Neuronal stem cell (in vitro differentiated cells): Measurements from ENCODE around the gene NAMPT.

Source experiments
- DNase-seq: peaks from one replicate; pipeline ENCODE4 v3.0.0-alpha.2; 2013; ENCODE audit warnings: low spot score
- H2AFZ ChIP-seq: one replicate; pipeline ENCODE4 v1.6.1; 2013; ENCODE audit warnings: mild to moderate bottlenecking, low read length, inconsistent platforms
- H2AK5ac ChIP-seq: 2 replicates; pipeline ENCODE4 v1.6.1; 2013; ENCODE audit warnings: low read depth, mild to moderate bottlenecking, inconsistent platforms, low read length, moderate library complexity, mixed read lengths
- H2BK120ac ChIP-seq: 2 replicates; pipeline ENCODE4 v1.6.1; 2013; ENCODE audit warnings: low read depth, mild to moderate bottlenecking, inconsistent platforms, low read length, moderate library complexity, mixed read lengths
- H2BK12ac ChIP-seq: one replicate; pipeline ENCODE4 v1.6.1; 2013; ENCODE audit warnings: low read length, inconsistent platforms
- H2BK15ac ChIP-seq: 2 replicates; pipeline ENCODE4 v1.6.1; 2013; ENCODE audit warnings: mild to moderate bottlenecking, low read length, inconsistent platforms, mixed read lengths
- H2BK5ac ChIP-seq: one replicate; pipeline ENCODE4 v1.6.1; 2013; ENCODE audit warnings: inconsistent platforms, mild to moderate bottlenecking, low read length, moderate library complexity
- H3K14ac ChIP-seq: one replicate; pipeline ENCODE4 v1.6.1; 2013; ENCODE audit warnings: low read length, inconsistent platforms
- H3K18ac ChIP-seq: 2 replicates; pipeline ENCODE4 v1.6.1; 2013; ENCODE audit warnings: low read length, inconsistent platforms
- H3K23ac ChIP-seq: 2 replicates; pipeline ENCODE4 v1.6.1; 2013; ENCODE audit warnings: low read depth, mild to moderate bottlenecking, mixed read lengths, low read length, inconsistent platforms; ENCODE audit not compliant: poor library complexity
- H3K27ac ChIP-seq: replicated peaks from 3 replicates; pipeline ENCODE4 v1.5.1; 2013; ENCODE audit warnings: low read length, inconsistent platforms
- H3K27me3 ChIP-seq, 3 experiments: 2 replicates each; pipeline ENCODE4 v1.6.1; 2013; ENCODE audit warnings: low read length in 3 of 3, mild to moderate bottlenecking in 2 of 3, inconsistent platforms in 1 of 3, low read depth in 1 of 3, mixed read lengths in 1 of 3, moderate library complexity in 1 of 3; ENCODE audit not compliant: control insufficient read depth in 3 of 3, insufficient read depth in 3 of 3
- H3K36me3 ChIP-seq, 2 donors: replicated peaks in 1 of 2; 2 replicates each; pipeline ENCODE4 v1.6.1; 2013; ENCODE audit warnings: low read length in 2 of 2; ENCODE audit not compliant: control insufficient read depth in 2 of 2, insufficient read depth in 2 of 2
- H3K4ac ChIP-seq: 2 replicates; pipeline ENCODE4 v1.6.1; 2013; ENCODE audit warnings: inconsistent platforms, mild to moderate bottlenecking, low read length, moderate library complexity
- H3K4me1 ChIP-seq, 2 donors: 1 replicate in 1 of 2; 2 replicates in 1 of 2; pipeline ENCODE4 v1.6.1; 2013; ENCODE audit warnings: low read length in 2 of 2, low read depth in 1 of 2; ENCODE audit not compliant: control insufficient read depth in 2 of 2, insufficient read depth in 1 of 2
- H3K4me2 ChIP-seq: one replicate; pipeline ENCODE4 v1.6.1; 2013; ENCODE audit warnings: mild to moderate bottlenecking, low read length, inconsistent platforms; ENCODE audit not compliant: insufficient read depth, poor library complexity, severe bottlenecking
- H3K4me3 ChIP-seq, 2 donors: 2 replicates each; pipeline ENCODE4 v1.5.1; 2013; ENCODE audit warnings: low read length in 2 of 2, mild to moderate bottlenecking in 2 of 2, inconsistent platforms in 1 of 2, moderate library complexity in 1 of 2
- H3K79me1 ChIP-seq: one replicate; pipeline ENCODE4 v1.6.1; 2013; ENCODE audit warnings: low read depth, mild to moderate bottlenecking, inconsistent platforms, low read length, moderate library complexity
- H3K9ac ChIP-seq: one replicate; pipeline ENCODE4 v1.6.1; 2013; ENCODE audit warnings: mild to moderate bottlenecking, low read depth, low read length, inconsistent platforms; ENCODE audit not compliant: poor library complexity
- H3K9me3 ChIP-seq, 2 donors: replicated peaks in 1 of 2; 2 replicates each; pipeline versions ENCODE3 to v1.6.1; 2013; ENCODE audit warnings: low read length in 2 of 2, mild to moderate bottlenecking in 2 of 2, inconsistent platforms in 1 of 2, low read depth in 1 of 2, mixed read lengths in 1 of 2, moderate library complexity in 1 of 2; ENCODE audit not compliant: control insufficient read depth in 2 of 2, insufficient read depth in 1 of 2
- H4K8ac ChIP-seq: one replicate; pipeline ENCODE4 v1.6.1; 2013; ENCODE audit warnings: low read depth, mild to moderate bottlenecking, inconsistent platforms, low read length, moderate library complexity
- H4K91ac ChIP-seq: one replicate; pipeline ENCODE4 v1.6.1; 2013; ENCODE audit warnings: low read length, low read depth, mild to moderate bottlenecking, inconsistent platforms; ENCODE audit not compliant: poor library complexity
- WGBS, 2 donors: extraction: QIAGEN DNeasy Blood & Tissue Kit; methylation state at CpG; one replicate each; pipeline ENCODE4 v1.1.7; 2013; ENCODE audit warnings: missing lambda C conversion rate in 2 of 2, mixed read lengths in 1 of 2; ENCODE audit not compliant: insufficient read length in 2 of 2, insufficient replicate concordance in 1 of 2; ENCODE audit errors: extremely low coverage in 2 of 2; 5-methylcytosine and 5-hydroxymethylcytosine counted together

Gene NAMPT

DNA sequence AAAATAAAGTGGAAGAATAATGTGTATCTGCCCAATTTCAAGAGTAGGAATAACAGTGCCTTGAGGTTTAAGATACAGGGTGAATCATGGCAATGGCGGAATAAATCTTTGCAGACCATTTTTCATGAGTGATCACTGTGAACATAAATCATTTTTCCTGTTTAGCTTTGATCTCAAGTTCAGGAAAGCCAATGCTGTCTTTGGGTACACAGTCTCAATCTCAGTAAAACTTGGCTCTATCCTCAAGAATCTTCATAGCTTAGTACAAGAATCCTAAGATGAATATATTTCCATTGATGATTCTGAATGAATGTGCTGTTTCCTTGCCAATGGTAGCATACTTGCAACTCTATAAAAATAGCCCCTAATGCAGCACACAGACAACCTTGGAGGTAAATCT, 6.8 kb downstream of the NAMPT start:
- Histone ChIP-seq H3K4ac (no peak overlapping the region), H2BK15ac (no peak overlapping the region), H2BK120ac (no peak overlapping the region), H3K9ac (no peak overlapping the region), H3K27ac (no peak overlapping the region), H3K4me1 (peaks cover 0 to 2% of the 10 kb centered on the region in 2 donors), H3K36me3 (peaks cover 0 to 57% of the 10 kb centered on the region in 2 donors), H4K8ac (no peak overlapping the region), H2AK5ac (no peak overlapping the region), H3K4me2 (no peak overlapping the region), H3K79me1 (peaks cover 2% of the 10 kb centered on the region), H3K27me3 (no peaks in the 10 kb centered on the region), H2AFZ (no peak overlapping the region), H3K23ac (no peak overlapping the region), H2BK5ac (no peak overlapping the region), H3K18ac (no peak overlapping the region), H4K91ac (no peak overlapping the region), H3K9me3 (no peaks in the 10 kb centered on the region), H3K14ac (no peak overlapping the region), H3K4me3 (no peak overlapping the region), H2BK12ac (no peak overlapping the region)
- no CpG with 5 or more reads among the region's 1 CpG for WGBS, 2 donors
- DNase-seq: no peak

GRCh38 chr7:106276513-106276912, 8.3 kb downstream of the NAMPT start:
- no peak overlapping the region for H3K27ac ChIP-seq
- WGBS, 2 donors: no CpG with 5 or more reads among the region's 10 CpGs
- no peaks in the 10 kb centered on the region for H3K27me3 ChIP-seq
- no peak for DNase-seq
- peaks cover 0 to 68% of the 10 kb centered on the region in 2 donors for H3K36me3 ChIP-seq
- H4K91ac ChIP-seq: no peak overlapping the region
- H2AK5ac ChIP-seq: no peak overlapping the region
- H3K4me2 ChIP-seq: no peak overlapping the region
- H3K4me3 ChIP-seq: no peak overlapping the region
- H3K23ac ChIP-seq: no peak overlapping the region
- H3K9ac ChIP-seq: no peak overlapping the region
- H2AFZ ChIP-seq: no peak overlapping the region
- no peak overlapping the region for H2BK12ac ChIP-seq
- no peak overlapping the region for H3K14ac ChIP-seq
- H3K79me1 ChIP-seq: peaks cover 2% of the 10 kb centered on the region
- no peak overlapping the region for H2BK5ac ChIP-seq
- no peak overlapping the region for H3K4ac ChIP-seq
- H3K9me3 ChIP-seq: no peaks in the 10 kb centered on the region
- H2BK120ac ChIP-seq: no peak overlapping the region
- H4K8ac ChIP-seq: no peak overlapping the region
- no peak overlapping the region for H3K18ac ChIP-seq
- no peak overlapping the region for H2BK15ac ChIP-seq
- H3K4me1 ChIP-seq: no peaks in the 10 kb centered on the region

- Histone ChIP-seq H4K8ac (no peak overlapping the region), H2BK15ac (no peak overlapping the region), H3K18ac (no peak overlapping the region), H3K9ac (no peak overlapping the region), H2AK5ac (no peak overlapping the region), H3K4me1 (no peaks in the 10 kb centered on the region), H3K14ac (no peak overlapping the region), H2AFZ (no peak overlapping the region), H3K27ac (no peak overlapping the region), H2BK120ac (no peak overlapping the region), H2BK12ac (no peak overlapping the region), H3K27me3 (no peaks in the 10 kb centered on the region), H3K23ac (no peak overlapping the region), H4K91ac (no peak overlapping the region), H3K9me3 (no peaks in the 10 kb centered on the region), H3K79me1 (peaks cover 2% of the 10 kb centered on the region), H3K4me2 (no peak overlapping the region), H3K4ac (no peak overlapping the region), H3K4me3 (no peak overlapping the region), H2BK5ac (no peak overlapping the region), H3K36me3 (peaks cover 2 to 97% of the 10 kb centered on the region in 2 donors)
- WGBS, 2 donors: no CpG with 5 or more reads among the region's 8 CpGs
- DNase-seq: no peak
Measured at GRCh38 chr7:106273009-106273668, 11.6 kb downstream of the NAMPT start.

GRCh38 chr7:106270122-106270977, 14.4 kb downstream of the NAMPT start:
- no peak overlapping the region for H3K9ac ChIP-seq
- no peak overlapping the region for H2BK120ac ChIP-seq
- H2BK15ac ChIP-seq: no peak overlapping the region
- DNase-seq: no peak
- no peaks in the 10 kb centered on the region for H3K79me1 ChIP-seq
- H2BK5ac ChIP-seq: no peak overlapping the region
- H3K27ac ChIP-seq: no peak overlapping the region
- H4K91ac ChIP-seq: no peak overlapping the region
- H3K14ac ChIP-seq: no peak overlapping the region
- no peak overlapping the region for H3K4me3 ChIP-seq
- no peaks in the 10 kb centered on the region for H3K9me3 ChIP-seq
- H2BK12ac ChIP-seq: no peak overlapping the region
- no peak overlapping the region for H3K4ac ChIP-seq
- no CpG with 5 or more reads among the region's 5 CpGs for WGBS, 2 donors
- H3K23ac ChIP-seq: no peak overlapping the region
- H3K18ac ChIP-seq: no peak overlapping the region
- H4K8ac ChIP-seq: no peak overlapping the region
- no peak overlapping the region for H2AFZ ChIP-seq
- peaks cover 7 to 95% of the 10 kb centered on the region in 2 donors for H3K36me3 ChIP-seq
- H3K27me3 ChIP-seq: no peaks in the 10 kb centered on the region
- no peak overlapping the region for H2AK5ac ChIP-seq
- H3K4me1 ChIP-seq: no peaks in the 10 kb centered on the region
- no peak overlapping the region for H3K4me2 ChIP-seq
